ENCODE data around the gene MSRB3. TPM values are rescaled to one million over a fixed set of nuclear protein-coding genes. Genes with fewer than 3 reads are reported as not detected.
A peak's percentile ranks its signal among the peaks of the same experiment; 100 is the strongest.

Gene MSRB3
- total RNA-seq, 4 donors from 2014 or later, result 219 to 336 (median 299) TPM

DNA sequence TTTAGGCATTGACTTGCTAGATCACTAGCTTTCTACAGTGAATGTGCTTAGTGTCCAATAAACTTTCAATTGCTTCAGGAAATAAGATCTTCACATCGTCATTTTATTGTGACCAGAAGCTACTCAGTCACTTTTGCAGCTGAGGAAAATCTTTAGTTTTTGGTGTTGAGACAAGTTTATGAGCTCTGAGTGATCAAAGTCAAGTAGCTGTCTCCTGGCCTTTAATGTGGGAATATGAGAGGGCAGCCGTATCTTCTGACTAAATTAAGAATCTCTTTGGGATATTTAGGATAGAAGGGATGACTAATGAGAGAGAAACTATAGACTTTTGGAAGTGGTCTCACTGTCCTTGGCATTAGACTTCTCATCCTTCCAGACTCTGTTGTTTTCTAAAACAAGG lies 21.6 kb downstream of the MSRB3 start:
- WGBS, 2 donors (ENCODE audit: low coverage in 1 of 2), result 39 to 56% methylated on average over 2 of the region's 2 CpGs
- Histone ChIP-seq H3K27ac (no peak overlapping the region), H3K9me3 (no peaks in the 10 kb centered on the region), H3K4me1 (peaks cover 9 to 83% (median 11%) of the 10 kb centered on the region in 3 donors), H3K27me3 (no peaks in the 10 kb centered on the region), H3K36me3 (no peaks in the 10 kb centered on the region), H3K4me3 (no peak overlapping the region)
- ATAC-seq, result no peak
- TF ChIP-seq EP300 (IDR thresholded peaks at IDR 0.05) (no peak), POLR2A (IDR thresholded peaks at IDR 0.05) (no peak), POLR2AphosphoS5 (IDR thresholded peaks at IDR 0.05) (no peak)
- TF ChIP-seq, protein P1, sequence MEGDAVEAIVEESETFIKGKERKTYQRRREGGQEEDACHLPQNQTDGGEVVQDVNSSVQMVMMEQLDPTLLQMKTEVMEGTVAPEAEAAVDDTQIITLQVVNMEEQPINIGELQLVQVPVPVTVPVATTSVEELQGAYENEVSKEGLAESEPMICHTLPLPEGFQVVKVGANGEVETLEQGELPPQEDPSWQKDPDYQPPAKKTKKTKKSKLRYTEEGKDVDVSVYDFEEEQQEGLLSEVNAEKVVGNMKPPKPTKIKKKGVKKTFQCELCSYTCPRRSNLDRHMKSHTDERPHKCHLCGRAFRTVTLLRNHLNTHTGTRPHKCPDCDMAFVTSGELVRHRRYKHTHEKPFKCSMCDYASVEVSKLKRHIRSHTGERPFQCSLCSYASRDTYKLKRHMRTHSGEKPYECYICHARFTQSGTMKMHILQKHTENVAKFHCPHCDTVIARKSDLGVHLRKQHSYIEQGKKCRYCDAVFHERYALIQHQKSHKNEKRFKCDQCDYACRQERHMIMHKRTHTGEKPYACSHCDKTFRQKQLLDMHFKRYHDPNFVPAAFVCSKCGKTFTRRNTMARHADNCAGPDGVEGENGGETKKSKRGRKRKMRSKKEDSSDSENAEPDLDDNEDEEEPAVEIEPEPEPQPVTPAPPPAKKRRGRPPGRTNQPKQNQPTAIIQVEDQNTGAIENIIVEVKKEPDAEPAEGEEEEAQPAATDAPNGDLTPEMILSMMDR (IDR thresholded peaks at IDR 0.05), result no peak

DNA sequence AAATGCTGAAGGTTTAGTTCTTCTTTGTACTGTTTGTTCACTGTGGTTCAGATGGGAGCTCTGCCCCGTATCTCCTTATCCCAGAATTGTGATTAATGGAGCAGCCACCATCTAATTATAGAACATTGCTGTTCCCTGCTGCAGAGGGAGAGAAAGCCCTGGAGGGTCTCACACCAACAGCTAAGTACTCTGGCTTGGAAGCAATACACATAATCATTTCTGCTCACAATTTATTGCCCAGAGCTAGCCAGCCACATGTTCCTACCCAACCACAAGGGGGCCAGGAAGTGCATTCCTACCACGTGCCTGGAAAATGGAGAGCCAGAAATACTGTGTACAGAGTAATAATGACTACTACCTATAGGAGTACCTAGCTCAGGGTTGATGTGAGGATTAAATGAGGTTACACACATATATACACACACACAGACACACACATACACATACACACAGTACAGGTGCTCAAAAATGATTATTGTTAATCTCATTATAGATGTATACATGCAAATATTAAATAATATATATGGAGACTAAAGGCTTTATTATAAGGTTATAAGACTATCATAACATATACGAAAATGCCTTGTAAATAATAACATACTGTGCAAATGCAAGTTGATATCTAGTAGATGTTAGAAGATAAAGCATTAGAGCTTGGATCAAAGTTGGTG lies 22.3 kb downstream of the MSRB3 start:
- H3K36me3 ChIP-seq, result no peaks in the 10 kb centered on the region
- no peak overlapping the region for H3K4me3 ChIP-seq
- TF ChIP-seq, protein P1 (IDR thresholded peaks at IDR 0.05), result peak in 3 of 4 experiments; percentile 32 to 44 (median 33)
- no peak for TF ChIP-seq POLR2A (IDR thresholded peaks at IDR 0.05)
- 38 to 94% methylated on average over 1 to 3 of the region's 3 CpGs for WGBS, 2 donors (ENCODE audit: low coverage in 1 of 2)
- no peaks in the 10 kb centered on the region for H3K9me3 ChIP-seq
- no peaks in the 10 kb centered on the region for H3K27me3 ChIP-seq
- H3K4me1 ChIP-seq, result peaks cover 9 to 83% (median 11%) of the 10 kb centered on the region in 3 donors
- H3K27ac ChIP-seq, result no peak overlapping the region
- no peak for ATAC-seq

- WGBS, 2 donors (ENCODE audit: low coverage in 1 of 2), result 61 to 70% methylated on average over 3 of the region's 3 CpGs
- H3K4me1 ChIP-seq, result peaks cover 13 to 93% (median 25%) of the 10 kb centered on the region in 3 donors
- no peaks in the 10 kb centered on the region for H3K27me3 ChIP-seq
- H3K9me3 ChIP-seq, result no peaks in the 10 kb centered on the region
- ATAC-seq, result no peak
- H3K4me3 ChIP-seq, result no peak overlapping the region
- no peak overlapping the region for H3K27ac ChIP-seq
- no peaks in the 10 kb centered on the region for H3K36me3 ChIP-seq
- TF ChIP-seq EP300 (IDR thresholded peaks at IDR 0.05) (no peak), POLR2AphosphoS5 (IDR thresholded peaks at IDR 0.05) (no peak), POLR2A (IDR thresholded peaks at IDR 0.05) (no peak)
- TF ChIP-seq, protein P1 (IDR thresholded peaks at IDR 0.05), result no peak
These were observed 24.4 kb downstream of the MSRB3 start for GRCh38 chr12:65302891-65303290.

DNA sequence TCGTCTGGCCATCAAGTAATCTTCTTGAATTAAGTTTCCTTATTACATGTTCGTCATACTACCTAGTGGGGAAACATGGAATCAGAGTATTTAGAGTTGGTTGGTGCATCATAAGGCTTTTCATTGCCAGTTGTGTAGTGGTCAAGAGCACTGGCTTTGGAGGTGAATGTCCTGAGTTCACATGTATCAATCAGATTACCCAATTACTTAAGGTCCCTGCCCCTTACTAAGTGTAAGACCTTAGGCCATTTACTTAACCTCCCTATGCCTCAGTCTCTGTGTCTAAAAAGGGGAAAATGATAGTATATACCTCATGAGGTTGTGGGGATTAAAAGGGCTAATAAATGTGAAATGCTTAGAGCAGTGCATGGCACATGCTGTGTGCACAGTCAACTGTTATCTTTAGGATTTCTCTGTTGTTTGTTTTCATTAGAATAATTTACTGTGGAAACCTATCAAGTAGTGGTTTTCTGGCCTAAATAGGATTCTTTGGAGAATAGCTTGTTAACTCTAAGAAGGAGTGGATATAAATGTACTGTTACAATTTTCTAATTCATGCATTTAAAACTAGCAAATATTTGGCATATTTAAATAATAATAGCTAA lies 27.0 kb downstream of the MSRB3 start:
- WGBS, 2 donors (ENCODE audit: low coverage in 1 of 2), result 79% methylated on average over 2 of the region's 2 CpGs; no CpG with 5 or more reads in 1 of the 2 donors
- Histone ChIP-seq H3K36me3 (peaks cover 0 to 6% of the 10 kb centered on the region in 2 donors), H3K9me3 (no peaks in the 10 kb centered on the region), H3K27ac (peak overlapping the region in 2 of 4 donors; percentile 16 to 24), H3K4me3 (no peak overlapping the region), H3K27me3 (no peaks in the 10 kb centered on the region), H3K4me1 (peaks cover 15 to 95% (median 28%) of the 10 kb centered on the region in 3 donors)
- no peak for TF ChIP-seq POLR2A (IDR thresholded peaks at IDR 0.05)
- no peak for TF ChIP-seq POLR2AphosphoS5 (IDR thresholded peaks at IDR 0.05)
- no peak for TF ChIP-seq EP300 (IDR thresholded peaks at IDR 0.05)
- TF ChIP-seq, protein P1 (IDR thresholded peaks at IDR 0.05), result no peak
- no peak for ATAC-seq

Data from gastroesophageal sphincter (tissue), 4 donors.